ENCODE measurements around the gene TIGD6.

Gene TIGD6

DNA sequence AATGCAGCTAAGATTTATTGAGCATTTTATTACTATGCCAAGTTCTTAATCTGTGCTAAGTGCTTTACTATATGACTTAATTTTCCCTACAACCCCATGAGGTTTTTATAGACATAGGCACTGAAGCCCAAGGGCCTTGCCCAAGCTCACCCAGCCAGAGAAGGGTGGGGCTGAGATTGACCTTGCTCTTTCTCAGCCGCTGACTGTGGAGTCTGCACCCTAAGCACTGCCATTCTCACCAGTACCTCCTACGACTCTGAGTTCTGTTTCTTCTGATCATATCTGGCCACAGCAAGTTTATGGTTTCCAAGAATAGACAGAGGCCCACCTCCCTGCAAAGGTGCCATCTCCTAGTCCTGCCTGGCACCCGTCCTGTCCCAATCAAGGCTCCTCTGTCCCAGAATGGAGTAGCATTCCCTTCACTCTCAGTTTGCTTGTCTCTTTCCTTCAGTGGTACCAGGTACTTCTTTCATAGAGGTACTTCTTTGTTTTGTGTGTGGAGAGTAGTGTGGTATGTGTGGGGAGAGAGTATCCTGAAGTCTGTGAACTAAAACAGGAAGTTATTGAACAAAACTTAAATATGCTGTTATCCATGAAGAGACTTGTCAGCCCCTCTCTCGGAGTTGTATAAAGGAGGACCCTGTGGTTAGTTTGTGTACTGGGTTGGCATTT is 43.3 kb upstream of the TIGD6 start:
- peak; percentile 69 for DNase-seq (ENCODE audit: low read depth)
- TF ChIP-seq, protein P1, sequence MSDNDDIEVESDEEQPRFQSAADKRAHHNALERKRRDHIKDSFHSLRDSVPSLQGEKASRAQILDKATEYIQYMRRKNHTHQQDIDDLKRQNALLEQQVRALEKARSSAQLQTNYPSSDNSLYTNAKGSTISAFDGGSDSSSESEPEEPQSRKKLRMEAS (IDR thresholded peaks at IDR 0.05; ENCODE audit: low read depth, low read length), result no peak
- TF ChIP-seq CTCF (IDR thresholded peaks at IDR 0.05; ENCODE audit: low read depth, low read length) (no peak), POLR2A (IDR thresholded peaks at IDR 0.05; ENCODE audit: extremely low read depth, insufficient read length) (no peak), MYC (IDR thresholded peaks at IDR 0.05; ENCODE audit: low read depth, low read length) (no peak)
- H3K4me3 ChIP-seq (ENCODE audit: low read depth, low read length), result no peak overlapping the region

DNA sequence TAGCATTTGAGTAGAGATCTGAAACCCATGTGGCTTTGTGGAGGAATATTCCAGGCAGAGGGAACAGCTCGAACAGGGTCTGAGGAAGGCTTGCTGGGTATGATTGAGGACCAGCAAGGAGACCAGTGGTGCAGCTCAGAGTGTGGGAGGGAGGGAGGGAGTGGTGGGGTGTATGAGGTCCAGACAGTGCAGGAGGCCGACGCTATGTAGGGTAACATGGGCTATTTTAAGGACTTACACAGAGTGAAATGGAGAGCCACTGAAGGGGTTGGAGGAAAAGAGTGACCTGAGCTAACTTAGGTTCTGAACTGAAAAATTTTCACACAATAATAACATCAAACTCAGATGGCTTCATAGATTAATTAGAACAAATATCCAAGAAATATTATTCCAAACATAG is 42.0 kb upstream of the TIGD6 start:
- TF ChIP-seq CTCF (IDR thresholded peaks at IDR 0.05; ENCODE audit: low read depth, low read length) (no peak), MYC (IDR thresholded peaks at IDR 0.05; ENCODE audit: low read depth, low read length) (no peak), POLR2A (IDR thresholded peaks at IDR 0.05; ENCODE audit: extremely low read depth, insufficient read length) (no peak)
- TF ChIP-seq, protein P1 (IDR thresholded peaks at IDR 0.05; ENCODE audit: low read depth, low read length), result no peak
- DNase-seq (ENCODE audit: low read depth), result no peak
- H3K4me3 ChIP-seq (ENCODE audit: low read depth, low read length), result no peak overlapping the region

- DNase-seq (ENCODE audit: low read depth), result no peak
- TF ChIP-seq CTCF (IDR thresholded peaks at IDR 0.05; ENCODE audit: low read depth, low read length) (no peak), MYC (IDR thresholded peaks at IDR 0.05; ENCODE audit: low read depth, low read length) (no peak), POLR2A (IDR thresholded peaks at IDR 0.05; ENCODE audit: extremely low read depth, insufficient read length) (no peak)
- TF ChIP-seq, protein P1 (IDR thresholded peaks at IDR 0.05; ENCODE audit: low read depth, low read length), result no peak
- H3K4me3 ChIP-seq (ENCODE audit: low read depth, low read length), result no peak overlapping the region
Measured at GRCh38 chr5:150038547-150038946, 38.1 kb upstream of the TIGD6 start.

GRCh38 chr5:150036513-150036912 is 36.1 kb upstream of the TIGD6 start:
- no peak for DNase-seq (ENCODE audit: low read depth)
- no peak for TF ChIP-seq POLR2A (IDR thresholded peaks at IDR 0.05; ENCODE audit: extremely low read depth, insufficient read length)
- TF ChIP-seq MYC (IDR thresholded peaks at IDR 0.05; ENCODE audit: low read depth, low read length), result no peak
- TF ChIP-seq CTCF (IDR thresholded peaks at IDR 0.05; ENCODE audit: low read depth, low read length), result no peak
- TF ChIP-seq, protein P1 (IDR thresholded peaks at IDR 0.05; ENCODE audit: low read depth, low read length), result no peak
- H3K4me3 ChIP-seq (ENCODE audit: low read depth, low read length), result no peak overlapping the region

DNA sequence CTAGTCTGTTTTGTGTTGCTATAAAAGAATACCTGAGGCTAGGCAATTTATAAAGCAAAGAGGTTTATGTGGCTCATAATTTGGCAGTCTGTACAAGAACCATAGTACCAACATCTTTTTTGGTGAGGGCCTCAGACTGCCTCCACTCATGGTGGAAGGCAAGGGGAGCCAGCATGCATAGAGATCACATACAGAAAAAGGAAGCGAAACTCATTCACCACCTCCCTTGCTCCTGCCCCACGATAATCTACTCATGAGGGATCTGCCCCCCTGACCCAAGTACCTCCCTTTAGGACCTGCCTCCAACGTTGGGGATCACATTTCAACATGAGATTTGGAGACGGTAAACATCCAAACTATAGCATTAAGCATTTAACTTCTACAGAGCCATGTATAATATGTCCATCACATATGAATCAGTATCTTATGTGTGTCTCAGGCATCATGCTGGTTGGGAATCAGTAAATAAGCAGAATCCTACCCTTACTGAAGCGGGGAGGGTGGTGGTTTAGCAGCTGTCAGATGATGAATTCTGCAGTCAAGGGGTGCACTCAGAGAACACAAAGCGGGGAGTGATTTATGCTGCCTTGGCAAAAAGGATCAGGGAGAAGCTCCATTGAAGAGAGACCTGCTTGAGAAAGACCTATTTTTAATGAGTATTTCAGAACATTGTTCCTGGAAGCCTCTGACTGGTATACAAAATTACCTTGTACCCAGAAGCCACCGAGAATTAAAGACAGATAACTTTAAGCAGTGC is 34.9 kb upstream of the TIGD6 start:
- H3K4me3 ChIP-seq (ENCODE audit: low read depth, low read length), result no peak overlapping the region
- TF ChIP-seq CTCF (IDR thresholded peaks at IDR 0.05; ENCODE audit: low read depth, low read length), result no peak
- DNase-seq (ENCODE audit: low read depth), result peak; percentile 82
